COR-L47 (cell line): Measurements from ENCODE around the gene GOLGA6L9.
"Not testable (repeated sequence)": the region's sequence is repeated elsewhere in the genome, so short reads cannot be mapped to it uniquely, and the experiment has no call there.

Experiments
- DNase-seq: peaks from one replicate; lab custom pipeline; 2025; lab: John Stamatoyannopoulos, UW

GOLGA6L9 gene

DNA sequence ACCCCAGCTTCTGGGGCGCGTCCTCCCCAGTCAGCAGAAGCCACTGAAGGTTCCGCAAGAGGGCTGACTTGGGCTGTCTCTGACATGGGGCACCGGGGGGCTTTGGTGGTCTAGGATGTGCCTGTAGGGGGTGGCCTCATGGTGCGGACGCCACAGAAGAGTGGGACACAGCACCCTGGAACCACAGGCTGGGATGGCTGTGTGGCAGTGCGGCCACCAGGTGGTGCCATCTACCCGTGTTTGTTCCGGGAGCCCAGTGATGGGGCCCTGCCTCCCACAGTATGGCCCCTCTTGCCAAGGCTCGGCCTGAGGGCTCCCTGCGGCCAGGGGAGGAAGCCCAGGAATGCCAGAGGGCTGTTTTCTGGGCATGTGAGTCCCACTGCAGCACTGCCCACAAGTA, 38.6 kb downstream of the GOLGA6L9 start:
- DNase-seq, result not testable (repeated sequence)

DNA sequence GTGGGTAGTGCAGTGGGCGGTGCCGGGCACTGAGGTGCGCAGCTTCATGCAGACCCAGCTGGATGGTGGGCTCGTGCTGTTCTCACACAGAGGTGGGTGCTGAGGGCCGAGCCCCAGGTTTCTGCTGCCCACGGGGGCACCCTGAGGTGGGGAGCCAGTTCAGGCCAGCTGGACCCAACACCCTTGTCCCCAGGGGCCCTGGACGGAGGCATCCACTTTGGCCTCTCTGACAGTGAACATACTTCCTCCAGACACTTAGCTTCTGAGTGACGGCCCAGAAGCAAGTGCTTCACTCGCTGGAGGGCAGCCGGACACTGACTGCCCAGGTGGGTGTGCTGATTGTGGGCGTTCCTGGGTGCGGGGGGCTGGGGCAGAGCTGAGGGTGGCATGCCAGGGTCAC, 39.8 kb downstream of the GOLGA6L9 start:
- not testable (repeated sequence) for DNase-seq

DNA sequence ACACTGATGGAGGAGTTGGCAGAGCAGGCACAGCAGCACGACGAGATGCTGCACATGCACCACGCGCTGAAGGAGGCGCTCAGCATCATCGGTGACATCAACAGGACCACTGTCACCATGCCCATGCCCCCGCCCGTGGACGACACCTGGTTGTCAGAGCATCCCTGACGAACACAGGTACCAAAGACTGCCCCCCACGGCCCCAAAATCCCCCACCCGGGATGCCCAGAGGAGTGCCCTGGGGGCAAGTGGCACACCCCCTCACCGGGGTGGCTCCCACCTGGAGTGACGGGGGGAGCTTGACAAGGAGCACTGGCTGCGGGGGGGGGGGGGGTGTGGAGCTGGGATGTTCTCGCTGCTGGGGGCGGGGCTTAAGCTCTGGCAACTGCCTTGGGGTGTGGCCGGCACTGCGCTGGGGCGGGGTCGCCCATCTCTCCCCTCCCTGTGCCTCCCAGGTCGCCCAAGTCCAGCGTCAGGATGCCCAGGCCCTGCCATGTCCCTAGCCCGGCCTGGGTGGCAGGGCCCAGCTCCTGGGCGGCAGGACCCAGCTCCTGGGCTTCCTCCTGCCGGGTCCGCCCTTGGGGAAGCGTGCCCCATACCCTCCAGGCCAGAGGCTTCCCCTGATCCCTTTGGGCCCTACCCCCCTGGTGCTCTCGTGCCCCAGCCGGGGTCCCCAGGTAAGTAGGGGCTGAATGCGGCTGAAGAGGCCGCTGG, 42.8 kb downstream of the GOLGA6L9 start:
- not testable (repeated sequence) for DNase-seq

DNA sequence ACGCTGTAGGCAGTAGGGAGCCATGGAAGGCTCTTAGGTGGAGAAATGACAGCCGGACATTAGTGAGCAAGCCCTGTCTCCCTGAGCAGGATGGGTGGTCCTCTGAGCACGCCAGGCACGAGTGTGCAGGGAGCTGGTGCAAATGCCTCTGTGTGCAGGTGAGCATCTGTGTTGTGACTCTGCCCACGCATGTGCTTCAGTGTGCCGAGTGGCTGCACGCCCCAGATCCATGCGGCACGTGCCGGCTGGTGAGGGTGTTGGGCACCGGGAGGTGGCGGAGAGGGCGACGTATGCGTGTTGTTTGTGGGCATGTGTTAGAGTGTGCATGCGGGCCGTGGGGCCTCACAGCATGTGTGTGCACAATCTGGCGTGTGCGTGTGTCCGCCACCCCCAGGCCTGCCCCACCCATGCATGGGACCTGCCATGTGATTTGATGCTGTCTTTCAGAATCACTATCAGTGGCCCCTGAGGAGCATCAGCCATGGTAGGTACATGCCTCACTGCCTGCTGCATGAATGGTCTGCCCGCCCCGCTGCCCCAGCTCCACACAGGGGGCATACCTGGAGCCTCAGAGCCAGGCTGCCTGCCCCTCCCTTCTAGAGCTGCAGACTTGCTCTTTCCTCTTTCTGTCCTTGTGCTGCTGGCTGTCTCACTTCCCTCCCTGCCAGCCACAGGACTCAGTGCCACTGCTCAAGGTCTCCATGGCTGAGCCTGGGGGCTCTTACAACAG, 45.1 kb downstream of the GOLGA6L9 start:
- not testable (repeated sequence) for DNase-seq

DNA sequence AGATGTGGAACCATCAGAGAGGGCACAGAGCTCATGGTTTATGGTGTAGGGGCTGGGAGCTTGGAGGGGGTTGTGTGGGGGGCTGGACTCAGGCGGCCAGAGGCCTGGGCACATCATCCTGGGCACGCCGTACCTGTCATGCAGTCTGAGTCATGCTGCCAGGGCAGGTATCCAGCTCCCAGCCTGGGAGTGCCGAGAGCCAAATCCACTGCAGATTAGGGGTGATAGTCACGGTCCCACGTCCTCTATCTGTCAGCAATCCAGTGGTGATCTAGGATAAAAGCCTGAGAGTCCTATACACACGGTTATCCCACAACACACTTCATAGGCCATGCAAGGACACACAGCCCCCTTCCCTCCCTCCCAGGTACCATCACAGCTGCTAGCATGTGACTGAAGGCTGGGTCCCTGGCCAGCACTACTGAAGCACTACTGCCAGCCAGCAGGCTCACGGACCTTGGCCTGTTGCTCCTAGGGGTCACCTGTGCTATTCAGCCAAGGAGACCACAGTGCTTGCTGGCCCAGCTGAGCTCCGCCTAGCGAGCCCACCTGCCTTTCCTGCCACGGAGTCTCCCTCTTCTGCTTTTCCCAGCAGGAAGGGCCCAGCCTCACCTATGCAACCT, 45.8 kb downstream of the GOLGA6L9 start:
- DNase-seq, result not testable (repeated sequence)

DNA sequence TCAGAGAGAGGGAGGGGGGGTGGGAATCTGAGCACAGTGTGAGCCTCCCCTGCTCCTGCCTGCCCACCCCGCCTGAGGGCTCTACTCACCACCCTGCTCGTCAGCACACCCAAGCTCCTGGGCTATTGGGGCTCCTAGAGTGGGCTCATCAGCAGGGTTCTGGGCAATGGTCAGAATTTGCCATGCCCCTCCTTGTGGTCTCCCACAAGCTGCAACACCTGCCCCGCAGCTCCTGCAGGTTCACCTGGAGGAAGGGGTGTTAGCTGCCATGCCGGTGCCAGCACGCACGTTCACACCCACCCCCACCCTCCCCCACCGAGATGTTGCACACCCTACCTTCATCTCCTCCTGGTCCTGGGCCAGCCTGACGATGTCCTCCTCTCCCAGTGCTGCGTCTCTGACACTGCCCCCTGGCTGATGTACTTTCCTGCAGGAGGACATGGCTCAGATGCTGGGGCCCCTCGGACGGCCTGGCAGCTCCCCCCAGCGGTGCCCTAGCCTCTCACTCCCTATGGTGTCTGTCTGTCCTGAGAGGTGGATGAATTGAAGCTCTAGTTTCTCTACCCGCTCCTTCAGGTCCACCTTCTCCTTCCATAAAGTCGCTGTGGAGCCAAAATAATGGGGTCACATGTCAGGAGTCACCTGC, 47.2 kb downstream of the GOLGA6L9 start:
- DNase-seq, result not testable (repeated sequence)

DNA sequence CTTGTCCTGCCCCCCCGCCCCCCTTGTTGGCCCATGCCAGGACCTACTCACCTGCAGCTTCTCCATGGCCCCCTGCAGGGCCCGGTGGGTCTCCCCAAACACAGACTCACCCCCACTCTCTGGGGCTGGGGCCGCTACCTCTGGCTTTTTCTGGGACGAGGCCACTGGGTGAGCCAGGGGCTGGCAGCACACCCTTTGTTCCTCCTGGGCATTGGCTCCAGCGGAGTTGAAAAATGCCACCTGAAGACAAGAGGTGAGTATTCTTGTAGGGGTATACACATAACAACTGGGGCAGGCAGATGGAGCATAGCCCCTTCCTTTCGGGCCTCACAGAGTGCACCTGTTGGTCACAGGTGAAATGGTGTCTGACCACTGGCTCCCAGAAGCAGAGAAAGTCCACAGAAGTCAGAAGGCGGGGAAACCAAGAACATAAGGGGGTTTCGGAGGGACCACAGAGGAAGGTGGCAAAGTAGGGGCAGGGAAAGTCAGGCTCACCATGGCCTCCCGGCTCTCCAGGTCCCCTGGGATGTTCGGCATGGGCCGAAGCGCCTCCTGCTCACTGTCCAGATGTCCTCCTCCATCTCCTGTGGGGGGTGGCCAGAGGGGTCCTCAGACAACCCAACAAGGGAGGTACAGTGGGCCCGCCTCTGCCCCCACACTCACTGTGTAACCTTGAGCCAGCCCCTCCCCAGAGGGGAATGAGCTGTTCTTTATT, 47.9 kb downstream of the GOLGA6L9 start:
- not testable (repeated sequence) for DNase-seq
